22Rv1 (cell line): Measurements from ENCODE around the gene SLC15A5.

Experiments used
- H3K27ac ChIP-seq: fragments of 450-650 bp; 2 replicates; pipeline ENCODE4 v1.5.1; 2017
- CTCF ChIP-seq: fragments of 450-650 bp; IDR thresholded peaks from 2 replicates; pipeline ENCODE4 v1.5.1; 2017; ENCODE audit warnings: mild to moderate bottlenecking
- ZFX ChIP-seq: fragments of 450-650 bp; IDR thresholded peaks from 2 replicates; pipeline ENCODE4 v1.6.1; 2017; ENCODE audit warnings: antibody characterized with exemption, borderline replicate concordance

Gene SLC15A5

GRCh38 chr12:16277585-16277984 is at the start of gene SLC15A5:
SLC15A5 (minus strand) TSS chr12:16277685; CDS start chr12:16277685, 0 bp downstream.
- no peak within 1 kb of the TSS for H3K27ac ChIP-seq
- TF ChIP-seq ZFX: no peak
- TF ChIP-seq CTCF: no peak

GRCh38 chr12:16325426-16325825 is 47.9 kb upstream of the SLC15A5 start:
- no peak overlapping the region for H3K27ac ChIP-seq
- TF ChIP-seq CTCF (no peak), ZFX (no peak)

- no peak overlapping the region for H3K27ac ChIP-seq
- TF ChIP-seq CTCF: no peak
- TF ChIP-seq ZFX: no peak
These were observed 47.3 kb upstream of the SLC15A5 start for GRCh38 chr12:16324772-16325171.

- TF ChIP-seq ZFX (no peak), CTCF (no peak)
- H3K27ac ChIP-seq: no peak overlapping the region
These were observed 46.8 kb upstream of the SLC15A5 start for GRCh38 chr12:16324272-16324671.

- no peak overlapping the region for H3K27ac ChIP-seq
- TF ChIP-seq CTCF: no peak
- no peak for TF ChIP-seq ZFX
These were observed 46.2 kb upstream of the SLC15A5 start for GRCh38 chr12:16323638-16324037.

GRCh38 chr12:16323010-16323409 is 45.5 kb upstream of the SLC15A5 start:
- no peak overlapping the region for H3K27ac ChIP-seq
- TF ChIP-seq ZFX (no peak), CTCF (no peak)

GRCh38 chr12:16310934-16311333 is 33.4 kb upstream of the SLC15A5 start:
- H3K27ac ChIP-seq: no peak overlapping the region
- TF ChIP-seq ZFX (no peak), CTCF (no peak)
